Kidney (tissue), 14 donors: Measurements from ENCODE around the gene ST8SIA1. TPM values are rescaled to one million over a fixed set of nuclear protein-coding genes. Genes with fewer than 3 reads are reported as not detected.

Experiments
- DNase-seq, 5 donors: peaks; one replicate each; pipeline ENCODE4 v3.0.0-alpha.2; 2013 to 2020
- FAIRE-seq: peaks from 2 replicates; lab custom pipeline; 2012; peaks lifted over from hg19 to GRCh38; lab: Jason Lieb, UNC
- H3K27ac ChIP-seq, 2 donors: one replicate each; pipeline ENCODE4 v1.7.0; 2013; ENCODE audit warnings: low read depth in 2 of 2, low read length in 2 of 2, inconsistent platforms in 1 of 2
- H3K27me3 ChIP-seq: one replicate; pipeline ENCODE4 v1.7.1; 2013; ENCODE audit warnings: low read length, inconsistent platforms; ENCODE audit not compliant: control insufficient read depth, insufficient read depth
- H3K36me3 ChIP-seq, 3 donors: one replicate each; pipeline versions ENCODE4 v1.7.0 to v1.7.1; 2013; ENCODE audit warnings: low read length in 3 of 3, control low read depth in 1 of 3, inconsistent platforms in 1 of 3; ENCODE audit not compliant: insufficient read depth in 3 of 3, control insufficient read depth in 2 of 3
- H3K4me1 ChIP-seq, 3 donors: one replicate each; pipeline versions ENCODE4 v1.7.0 to v1.7.1; 2013; ENCODE audit warnings: low read length in 3 of 3, inconsistent platforms in 1 of 3, low read depth in 1 of 3; ENCODE audit not compliant: control insufficient read depth in 2 of 3, insufficient read depth in 2 of 3
- H3K4me3 ChIP-seq, 3 donors: one replicate each; pipeline versions ENCODE4 v1.7.0 to v1.8.1; 2013; ENCODE audit warnings: low read length in 3 of 3, control low read depth in 1 of 3, inconsistent platforms in 1 of 3
- H3K9ac ChIP-seq, 3 donors: one replicate each; pipeline versions ENCODE4 v1.7.0 to v1.7.1; 2013; ENCODE audit warnings: low read length in 3 of 3, control low read depth in 1 of 3, inconsistent platforms in 1 of 3
- H3K9me3 ChIP-seq, 3 donors: one replicate each; pipeline versions ENCODE4 v1.7.0 to v1.7.1; 2013; ENCODE audit warnings: low read length in 3 of 3, control low read depth in 1 of 3, inconsistent platforms in 1 of 3; ENCODE audit not compliant: control insufficient read depth in 2 of 3, insufficient read depth in 1 of 3
- CTCF ChIP-seq: IDR thresholded peaks from 3 replicates; pipeline ENCODE4 v1.5.1; 2012; ENCODE audit warnings: mild to moderate bottlenecking, moderate library complexity, borderline replicate concordance; ENCODE audit not compliant: insufficient read depth; ENCODE audit errors: extremely low read depth
- intact Hi-C: fragments of 100-400 bp; cut with DNase I; formaldehyde crosslinking; loops from one replicate; pipeline ENCODE4 v1.11.1; 2022
- polyA plus RNA-seq: library from polyadenylated mRNA; stranded (reverse); fragments of 350-450 nt; fragmentation: Illumina TruSeq; extraction: RNeasy Lipid Tissue Mini Kit (QIAGEN cat#74804); gene quantifications from one replicate; pipeline ENCODE4 v1.2.3, GENCODE V29; 2014; ENCODE audit warnings: low read depth, low replicate concordance; ENCODE audit not compliant: insufficient read depth
- total RNA-seq: library from RNA; stranded (reverse); fragmentation: NEBNext Ultra II Directional; extraction: Animal tissue kit (Norgen Biotek cat#: 25700); gene quantifications from one replicate; pipeline ENCODE4 v1.2.1, GENCODE V29; 2021
- donor health status: control.
- donor health status: control.
- donor health status: control.
- donor health status: control.
- donor health status: control.
- donor health status: DM: yes; HTN: yes; CAD: no.
- donor health status: Normal renal cell carcinoma (clear cell type).

Gene ST8SIA1
- total and polyA plus RNA-seq, 2 donors from 2014 or later: 2.8 to 4.7 TPM

DNA sequence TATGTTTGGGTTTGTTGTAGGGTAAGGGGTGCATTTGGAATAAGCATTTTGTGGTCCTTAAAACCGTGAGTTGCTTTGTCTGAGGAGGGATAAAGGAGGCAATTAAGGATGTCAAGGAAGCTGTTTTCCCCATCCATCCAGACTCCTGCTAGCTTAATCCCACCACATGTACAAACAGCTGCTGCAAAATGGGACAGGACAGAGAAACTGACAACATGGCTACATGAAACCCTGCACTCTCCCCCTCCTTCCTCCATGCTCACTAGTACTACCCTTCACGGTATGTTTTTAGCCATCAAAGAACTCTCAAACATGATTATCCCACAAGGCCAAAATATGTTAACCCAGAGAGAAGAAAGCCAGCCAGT lies 20.6 kb downstream of the ST8SIA1 start:
- no peak for FAIRE-seq
- Histone ChIP-seq H3K9me3 (no peaks in the 10 kb centered on the region), H3K9ac (no peak overlapping the region), H3K4me3 (no peak overlapping the region), H3K4me1 (no peaks in the 10 kb centered on the region), H3K36me3 (no peaks in the 10 kb centered on the region), H3K27ac (no peak overlapping the region), H3K27me3 (no peaks in the 10 kb centered on the region)
- no peak for TF ChIP-seq CTCF
- DNase-seq: no peak
- intact Hi-C loops: no loop called here

DNA sequence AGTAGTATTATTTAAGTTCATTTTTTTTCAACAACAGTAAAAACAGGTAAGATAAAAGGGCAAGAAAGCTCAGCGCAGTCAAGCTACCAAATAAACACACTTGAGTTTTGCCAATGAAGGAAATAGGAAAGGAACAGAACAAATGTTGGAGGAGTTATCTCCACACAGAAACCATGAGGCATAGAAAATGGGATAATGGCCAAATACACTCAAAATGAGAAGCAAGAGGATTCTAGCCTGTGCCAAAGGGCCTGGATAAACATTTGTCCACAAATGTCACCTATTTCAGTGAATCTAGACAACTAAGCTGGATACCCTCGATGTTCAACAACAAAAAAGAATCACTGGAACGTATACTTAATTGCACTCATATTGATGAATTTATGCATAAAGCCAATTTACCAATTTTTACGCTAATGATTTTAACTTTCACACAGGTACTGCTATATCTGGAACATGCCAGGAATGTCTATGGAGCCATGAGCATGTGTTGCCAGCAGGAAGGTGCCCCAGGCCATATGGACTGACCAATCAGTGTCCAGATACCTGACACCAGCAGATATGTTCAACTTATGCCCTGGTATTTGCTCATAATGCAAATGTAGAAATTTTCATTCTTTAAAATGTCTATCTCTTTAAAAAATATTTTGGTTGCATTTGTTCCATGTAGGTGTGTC lies 21.1 kb downstream of the ST8SIA1 start:
- Histone ChIP-seq H3K36me3 (no peaks in the 10 kb centered on the region), H3K4me3 (no peak overlapping the region), H3K9me3 (no peaks in the 10 kb centered on the region), H3K27me3 (no peaks in the 10 kb centered on the region), H3K27ac (no peak overlapping the region), H3K4me1 (no peaks in the 10 kb centered on the region), H3K9ac (no peak overlapping the region)
- no peak for FAIRE-seq
- intact Hi-C loops: no loop called here
- no peak for DNase-seq
- no peak for TF ChIP-seq CTCF

DNA sequence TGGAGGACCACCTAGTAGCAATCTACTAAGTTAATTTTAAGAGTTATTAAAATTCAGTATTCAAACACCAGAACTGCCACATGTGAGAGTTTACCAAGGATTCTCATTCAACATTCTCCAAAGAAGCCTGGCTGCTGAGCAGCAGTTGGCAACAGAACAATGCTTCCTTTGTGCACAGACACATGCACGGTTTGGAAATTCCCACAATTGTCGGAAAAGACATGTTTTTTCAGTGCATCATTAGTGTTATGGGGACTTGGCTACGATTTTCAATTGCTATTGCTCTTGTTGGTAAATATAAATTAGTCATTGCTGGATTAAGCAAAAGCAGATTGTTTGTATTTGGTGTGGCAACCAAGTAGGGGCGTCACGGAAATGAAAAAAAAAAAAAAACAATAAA lies 22.2 kb downstream of the ST8SIA1 start:
- intact Hi-C loops: no loop called here
- no peak for TF ChIP-seq CTCF
- DNase-seq (no peak), FAIRE-seq (no peak)
- Histone ChIP-seq H3K27me3 (no peaks in the 10 kb centered on the region), H3K9ac (no peak overlapping the region), H3K27ac (no peak overlapping the region), H3K4me3 (no peak overlapping the region), H3K4me1 (no peaks in the 10 kb centered on the region), H3K9me3 (no peaks in the 10 kb centered on the region), H3K36me3 (no peaks in the 10 kb centered on the region)

DNA sequence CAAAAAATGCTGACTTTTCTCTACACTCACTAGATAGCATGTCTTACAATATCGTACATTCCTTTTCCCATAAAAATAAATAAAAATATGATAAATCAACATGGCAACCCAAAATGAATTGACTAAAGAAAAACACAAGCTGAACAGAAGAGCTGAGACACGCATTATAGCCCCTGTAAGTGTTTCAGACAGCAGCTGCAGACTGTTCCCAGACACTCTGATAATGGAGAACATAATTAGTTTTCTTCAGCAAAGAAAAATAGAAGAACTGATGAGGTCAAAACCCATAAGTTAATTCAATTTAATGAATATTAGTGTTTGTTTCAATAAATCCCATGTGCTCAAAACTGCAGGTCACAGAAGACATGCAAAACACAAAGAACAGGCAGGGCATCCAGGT lies 23.8 kb downstream of the ST8SIA1 start:
- H3K4me1 ChIP-seq: no peaks in the 10 kb centered on the region
- no peak overlapping the region for H3K9ac ChIP-seq
- no peak overlapping the region for H3K27ac ChIP-seq
- H3K4me3 ChIP-seq: no peak overlapping the region
- H3K36me3 ChIP-seq: no peaks in the 10 kb centered on the region
- FAIRE-seq: no peak
- H3K27me3 ChIP-seq: no peaks in the 10 kb centered on the region
- no peak for DNase-seq
- no peaks in the 10 kb centered on the region for H3K9me3 ChIP-seq
- TF ChIP-seq CTCF: no peak
- intact Hi-C loops: no loop called here
